ENCODE measurements around the gene SEMA4A.

The SEMA4A gene

DNA sequence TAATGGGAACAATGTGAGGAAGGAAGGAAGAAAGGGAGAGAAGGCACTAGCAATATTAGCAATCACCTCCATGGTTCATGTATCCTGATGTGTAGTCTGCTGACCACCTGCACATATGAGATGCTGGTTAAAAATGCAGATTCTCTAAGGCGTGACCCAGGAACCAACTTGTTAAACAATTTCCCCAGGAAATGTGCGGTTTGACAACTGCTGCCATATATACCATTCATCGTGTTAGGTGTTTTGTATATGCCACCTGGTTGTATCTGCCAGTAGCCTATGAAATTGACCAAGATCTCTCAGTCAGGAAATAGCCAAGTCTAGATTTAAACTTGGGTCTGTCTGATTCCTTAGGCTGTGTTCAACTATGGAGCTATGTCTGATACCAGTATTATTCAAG, 4.1 kb downstream of the SEMA4A start:
- H3K9me3 ChIP-seq (ENCODE audit: control insufficient read depth, insufficient read depth, low read depth, low read length), result no peaks in the 10 kb centered on the region
- TF ChIP-seq ZNF837 (tag by site-specific recombination; IDR thresholded peaks at IDR 0.05) (no peak), ZNF548 (tag by site-specific recombination; IDR thresholded peaks at IDR 0.05) (no peak), ZNF596 (tag by site-specific recombination; IDR thresholded peaks at IDR 0.05) (no peak), ZNF664 (tag by site-specific recombination; IDR thresholded peaks at IDR 0.05) (no peak)
- TF ChIP-seq, protein P1, sequence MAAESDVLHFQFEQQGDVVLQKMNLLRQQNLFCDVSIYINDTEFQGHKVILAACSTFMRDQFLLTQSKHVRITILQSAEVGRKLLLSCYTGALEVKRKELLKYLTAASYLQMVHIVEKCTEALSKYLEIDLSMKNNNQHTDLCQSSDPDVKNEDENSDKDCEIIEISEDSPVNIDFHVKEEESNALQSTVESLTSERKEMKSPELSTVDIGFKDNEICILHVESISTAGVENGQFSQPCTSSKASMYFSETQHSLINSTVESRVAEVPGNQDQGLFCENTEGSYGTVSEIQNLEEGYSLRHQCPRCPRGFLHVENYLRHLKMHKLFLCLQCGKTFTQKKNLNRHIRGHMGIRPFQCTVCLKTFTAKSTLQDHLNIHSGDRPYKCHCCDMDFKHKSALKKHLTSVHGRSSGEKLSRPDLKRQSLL (tag by site-specific recombination; IDR thresholded peaks at IDR 0.05), result no peak
- TF ChIP-seq, protein P2, sequence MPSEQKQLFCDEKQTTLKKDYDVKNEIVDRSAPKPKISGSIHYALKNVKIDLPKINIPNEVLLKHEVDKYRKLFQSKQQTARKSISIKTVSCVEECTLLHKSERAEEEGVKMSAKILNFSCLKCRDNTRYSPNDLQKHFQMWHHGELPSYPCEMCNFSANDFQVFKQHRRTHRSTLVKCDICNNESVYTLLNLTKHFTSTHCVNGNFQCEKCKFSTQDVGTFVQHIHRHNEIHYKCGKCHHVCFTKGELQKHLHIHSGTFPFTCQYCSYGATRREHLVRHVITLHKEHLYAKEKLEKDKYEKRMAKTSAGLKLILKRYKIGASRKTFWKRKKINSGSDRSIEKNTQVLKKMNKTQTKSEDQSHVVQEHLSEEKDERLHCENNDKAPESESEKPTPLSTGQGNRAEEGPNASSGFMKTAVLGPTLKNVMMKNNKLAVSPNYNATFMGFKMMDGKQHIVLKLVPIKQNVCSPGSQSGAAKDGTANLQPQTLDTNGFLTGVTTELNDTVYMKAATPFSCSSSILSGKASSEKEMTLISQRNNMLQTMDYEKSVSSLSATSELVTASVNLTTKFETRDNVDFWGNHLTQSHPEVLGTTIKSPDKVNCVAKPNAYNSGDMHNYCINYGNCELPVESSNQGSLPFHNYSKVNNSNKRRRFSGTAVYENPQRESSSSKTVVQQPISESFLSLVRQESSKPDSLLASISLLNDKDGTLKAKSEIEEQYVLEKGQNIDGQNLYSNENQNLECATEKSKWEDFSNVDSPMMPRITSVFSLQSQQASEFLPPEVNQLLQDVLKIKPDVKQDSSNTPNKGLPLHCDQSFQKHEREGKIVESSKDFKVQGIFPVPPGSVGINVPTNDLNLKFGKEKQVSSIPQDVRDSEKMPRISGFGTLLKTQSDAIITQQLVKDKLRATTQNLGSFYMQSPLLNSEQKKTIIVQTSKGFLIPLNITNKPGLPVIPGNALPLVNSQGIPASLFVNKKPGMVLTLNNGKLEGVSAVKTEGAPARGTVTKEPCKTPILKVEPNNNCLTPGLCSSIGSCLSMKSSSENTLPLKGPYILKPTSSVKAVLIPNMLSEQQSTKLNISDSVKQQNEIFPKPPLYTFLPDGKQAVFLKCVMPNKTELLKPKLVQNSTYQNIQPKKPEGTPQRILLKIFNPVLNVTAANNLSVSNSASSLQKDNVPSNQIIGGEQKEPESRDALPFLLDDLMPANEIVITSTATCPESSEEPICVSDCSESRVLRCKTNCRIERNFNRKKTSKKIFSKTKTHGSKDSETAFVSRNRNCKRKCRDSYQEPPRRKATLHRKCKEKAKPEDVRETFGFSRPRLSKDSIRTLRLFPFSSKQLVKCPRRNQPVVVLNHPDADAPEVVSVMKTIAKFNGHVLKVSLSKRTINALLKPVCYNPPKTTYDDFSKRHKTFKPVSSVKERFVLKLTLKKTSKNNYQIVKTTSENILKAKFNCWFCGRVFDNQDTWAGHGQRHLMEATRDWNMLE (tag by site-specific recombination; conservative IDR thresholded peaks at IDR 0.05; ENCODE audit: low read depth), result no peak
- CTCF ChIA-PET, result interaction anchor here (0.7 kb wide), 1 partner anchor 56 kb away, joined by 3 read pairs; the partner anchor contains the start of gene PMF1
- H3K4me1 ChIP-seq (ENCODE audit: control insufficient read depth, insufficient read depth, low read length), result no peaks in the 10 kb centered on the region
- H3K4me3 ChIP-seq (ENCODE audit: low read depth, low read length), result no peak overlapping the region
- H3K36me3 ChIP-seq (ENCODE audit: control insufficient read depth in 2 of 2, insufficient read depth in 1 of 2, low read length in 2 of 2), result no peaks in the 10 kb centered on the region
- POLR2A ChIA-PET, result no interaction called here
- H3K27ac ChIP-seq (ENCODE audit: extremely low read depth, low read depth, low read length), result no peak overlapping the region

DNA sequence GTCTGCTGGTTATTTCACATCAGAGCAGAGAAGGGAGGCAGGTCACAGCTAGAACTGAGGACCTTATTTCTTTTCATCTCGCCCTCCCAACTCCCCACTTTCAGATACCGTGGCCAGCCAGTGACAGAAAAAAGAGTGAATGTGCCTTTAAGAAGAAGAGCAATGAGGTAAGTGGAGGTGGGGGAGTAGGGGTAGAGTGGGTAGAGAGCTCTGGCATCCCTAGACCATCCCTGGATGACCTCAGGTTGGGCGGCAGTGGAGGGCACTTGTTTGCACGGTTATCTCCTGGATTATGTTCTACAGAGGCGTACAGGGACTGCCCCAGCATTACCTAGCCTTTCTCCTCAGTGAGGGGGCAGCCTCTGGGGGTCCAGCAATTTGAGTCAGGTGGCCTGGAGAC, 4.6 kb downstream of the SEMA4A start:
- no peak overlapping the region for H3K4me3 ChIP-seq (ENCODE audit: low read depth, low read length)
- POLR2A ChIA-PET, result no interaction called here
- no peak overlapping the region for H3K27ac ChIP-seq (ENCODE audit: extremely low read depth, low read depth, low read length)
- CTCF ChIA-PET, result interaction anchor here (0.7 kb wide), 1 partner anchor 55 kb away, joined by 3 read pairs; the partner anchor contains the start of gene PMF1
- no peaks in the 10 kb centered on the region for H3K4me1 ChIP-seq (ENCODE audit: control insufficient read depth, insufficient read depth, low read length)
- TF ChIP-seq ZBTB17 (tag by site-specific recombination; IDR thresholded peaks at IDR 0.05) (peak; percentile 63), ZNF830 (tag by site-specific recombination; IDR thresholded peaks at IDR 0.05; ENCODE audit: low read depth) (no peak), EGR2 (tag by site-specific recombination; IDR thresholded peaks at IDR 0.05; ENCODE audit: low read depth) (peak; percentile 87), ZFHX2 (tag by site-specific recombination; conservative IDR thresholded peaks at IDR 0.05) (peak; percentile 71)
- no peaks in the 10 kb centered on the region for H3K36me3 ChIP-seq (ENCODE audit: control insufficient read depth in 2 of 2, insufficient read depth in 1 of 2, low read length in 2 of 2)
- no peaks in the 10 kb centered on the region for H3K9me3 ChIP-seq (ENCODE audit: control insufficient read depth, insufficient read depth, low read depth, low read length)

DNA sequence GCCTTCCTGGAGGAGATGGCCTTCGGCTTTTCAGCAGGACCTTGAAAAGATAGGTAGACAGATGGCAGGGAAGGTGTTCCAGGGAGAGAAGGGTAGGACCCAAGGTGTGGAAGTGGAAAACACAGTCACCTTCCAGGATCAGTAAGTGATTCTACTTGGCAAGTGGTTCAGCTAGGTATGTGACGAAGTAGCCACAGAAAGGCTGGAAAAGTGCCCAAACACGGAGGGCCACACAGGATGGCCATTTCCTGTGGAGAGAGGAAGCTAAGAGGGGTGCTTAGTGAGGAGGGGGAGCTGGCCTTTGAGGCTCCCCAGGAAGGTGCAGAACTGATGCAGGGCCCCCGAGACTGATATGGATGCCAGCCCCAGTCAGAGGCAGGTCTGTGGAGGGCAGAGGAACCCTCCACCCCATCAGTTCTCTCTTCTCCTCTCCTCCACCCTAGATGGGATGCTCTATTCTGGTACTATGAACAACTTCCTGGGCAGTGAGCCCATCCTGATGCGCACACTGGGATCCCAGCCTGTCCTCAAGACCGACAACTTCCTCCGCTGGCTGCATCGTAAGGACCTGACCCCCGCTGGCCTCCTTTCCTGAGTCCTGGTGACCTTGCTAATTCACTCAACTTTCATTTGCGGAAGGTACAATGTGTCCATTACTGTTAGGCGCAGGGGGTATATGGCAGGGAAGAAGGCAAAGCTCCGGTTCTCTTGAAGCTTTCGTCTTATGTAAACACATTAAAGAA, 6.8 kb downstream of the SEMA4A start:
- Histone ChIP-seq H3K9me3 (ENCODE audit: control insufficient read depth, insufficient read depth, low read depth, low read length) (no peaks in the 10 kb centered on the region), H3K27ac (ENCODE audit: extremely low read depth, low read depth, low read length) (no peak overlapping the region), H3K4me1 (ENCODE audit: control insufficient read depth, insufficient read depth, low read length) (no peaks in the 10 kb centered on the region), H3K36me3 (ENCODE audit: control insufficient read depth in 2 of 2, insufficient read depth in 1 of 2, low read length in 2 of 2) (no peaks in the 10 kb centered on the region), H3K4me3 (ENCODE audit: low read depth, low read length) (no peak overlapping the region)
- ChIA-PET POLR2A (interaction anchor here (0.9 to 1.1 kb wide), 2 partner anchors 33 to 53 kb away, joined by 3 read pairs; partner anchors contain the start of gene PMF1), CTCF (no interaction called here)
- TF ChIP-seq ZNF48 (tag by site-specific recombination; IDR thresholded peaks at IDR 0.05), result no peak
- no peak for TF ChIP-seq ZNF791 (tag by site-specific recombination; IDR thresholded peaks at IDR 0.05)
- no peak for TF ChIP-seq ZNF660 (tag by site-specific recombination; IDR thresholded peaks at IDR 0.05)
- TF ChIP-seq GLI4 (tag by site-specific recombination; IDR thresholded peaks at IDR 0.05), result no peak
- TF ChIP-seq GLIS1 (tag by site-specific recombination; IDR thresholded peaks at IDR 0.05), result no peak
- no peak for TF ChIP-seq ZNF223 (tag by site-specific recombination; IDR thresholded peaks at IDR 0.05)
- no peak for TF ChIP-seq ZNF658 (tag by site-specific recombination; IDR thresholded peaks at IDR 0.05)
- no peak for TF ChIP-seq SETDB1 (IDR thresholded peaks at IDR 0.05; ENCODE audit: insufficient read length, low read length)
- TF ChIP-seq ZNF16 (tag by site-specific recombination; IDR thresholded peaks at IDR 0.05; ENCODE audit: low read depth), result no peak
- no peak for TF ChIP-seq ZNF580 (tag by site-specific recombination; IDR thresholded peaks at IDR 0.05)
- TF ChIP-seq ZNF664 (tag by site-specific recombination; IDR thresholded peaks at IDR 0.05), result no peak
- TF ChIP-seq ZNF707 (tag by site-specific recombination; IDR thresholded peaks at IDR 0.05), result no peak
- TF ChIP-seq ZBTB17 (tag by site-specific recombination; IDR thresholded peaks at IDR 0.05), result no peak
- TF ChIP-seq ZBTB20 (tag by site-specific recombination; IDR thresholded peaks at IDR 0.05), result no peak
- TF ChIP-seq, protein P3, sequence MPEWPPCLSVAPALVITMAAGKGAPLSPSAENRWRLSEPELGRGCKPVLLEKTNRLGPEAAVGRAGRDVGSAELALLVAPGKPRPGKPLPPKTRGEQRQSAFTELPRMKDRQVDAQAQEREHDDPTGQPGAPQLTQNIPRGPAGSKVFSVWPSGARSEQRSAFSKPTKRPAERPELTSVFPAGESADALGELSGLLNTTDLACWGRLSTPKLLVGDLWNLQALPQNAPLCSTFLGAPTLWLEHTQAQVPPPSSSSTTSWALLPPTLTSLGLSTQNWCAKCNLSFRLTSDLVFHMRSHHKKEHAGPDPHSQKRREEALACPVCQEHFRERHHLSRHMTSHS (tag by site-specific recombination; IDR thresholded peaks at IDR 0.05), result no peak

Data from HEK293 (cell line).